Measurements from ENCODE around the gene TIE1. TPM values are rescaled to one million over a fixed set of nuclear protein-coding genes. Genes with fewer than 3 reads are reported as not detected.

Gene TIE1
- total and polyA plus RNA-seq, 4 experiments from 2014 or later: not detected

GRCh38 chr1:43370564-43370963 lies 69.8 kb downstream of the TIE1 start:
- Histone ChIP-seq H3K4me1 (ENCODE audit: insufficient read depth, low read length) (peaks cover 23% of the 10 kb centered on the region), H3K36me3 (ENCODE audit: insufficient read depth, low read length) (no peaks in the 10 kb centered on the region), H3K27me3 (ENCODE audit: insufficient read depth, low read length) (no peaks in the 10 kb centered on the region), H3K4me3 (ENCODE audit: low read length in 2 of 2) (no peak overlapping the region), H3K27ac (ENCODE audit: low read depth, low read length) (no peak overlapping the region), H3K9me3 (ENCODE audit: control insufficient read depth in 1 of 2, low read length in 2 of 2) (no peaks in the 10 kb centered on the region)
- H3K9me3 Mint-ChIP-seq: no peaks in the 10 kb centered on the region
- ChIA-PET CTCF (ENCODE audit: partially characterized antibody) (interaction anchor here (0.7 to 1.1 kb wide), 2 partner anchors 18 to 43 kb away, joined by 3 read pairs; no protein-coding TSS in a partner anchor), POLR2A (ENCODE audit: partially characterized antibody) (interaction anchor here (1.2 to 2.4 kb wide), 2 partner anchors 12 to 20 kb away, joined by 3 to 10 read pairs; partner anchors contain the start of gene CDC20)
- H3K27me3 Mint-ChIP-seq: no peaks in the 10 kb centered on the region
- H3K27ac Mint-ChIP-seq: peak overlapping the region in 5 of 7 donors; percentile 9 to 86 (median 69)
- H3K36me3 Mint-ChIP-seq: peaks cover 0 to 20% of the 10 kb centered on the region in 2 donors
- peak overlapping the region in 3 of 8 donors; percentile 28 to 59 (median 55) for H3K4me3 Mint-ChIP-seq
- intact Hi-C loops (cut with micrococcal nuclease): no loop called here
- peaks cover 19 to 45% (median 34%) of the 10 kb centered on the region in 4 donors for H3K4me1 Mint-ChIP-seq
- DNase-seq: no peak

- Histone ChIP-seq H3K4me3 (ENCODE audit: low read length in 2 of 2) (no peak overlapping the region), H3K27ac (ENCODE audit: low read depth, low read length) (no peak overlapping the region), H3K9me3 (ENCODE audit: control insufficient read depth in 1 of 2, low read length in 2 of 2) (no peaks in the 10 kb centered on the region), H3K27me3 (ENCODE audit: insufficient read depth, low read length) (no peaks in the 10 kb centered on the region), H3K36me3 (ENCODE audit: insufficient read depth, low read length) (no peaks in the 10 kb centered on the region), H3K4me1 (ENCODE audit: insufficient read depth, low read length) (peaks cover 7% of the 10 kb centered on the region)
- Mint-ChIP-seq H3K27ac (no peak overlapping the region), H3K4me3 (no peak overlapping the region), H3K27me3 (no peaks in the 10 kb centered on the region), H3K9me3 (no peaks in the 10 kb centered on the region), H3K4me1 (peaks cover 16 to 31% (median 22%) of the 10 kb centered on the region in 4 donors), H3K36me3 (peaks cover 0 to 13% of the 10 kb centered on the region in 2 donors)
- DNase-seq: no peak
- intact Hi-C loops (cut with micrococcal nuclease): no loop called here
- CTCF ChIA-PET (ENCODE audit: partially characterized antibody): interaction anchor here (0.8 kb wide), 1 partner anchor 14 kb away, joined by 3 read pairs; the partner anchor contains the start of gene CDC20
- POLR2A ChIA-PET (ENCODE audit: partially characterized antibody): interaction anchor here (0.6 to 0.9 kb wide), 2 partner anchors 23 to 42 kb away, joined by 3 read pairs; no protein-coding TSS in a partner anchor
These were observed 71.4 kb downstream of the TIE1 start for GRCh38 chr1:43372172-43372571.

Small RNAs within 50 kb of the gene (microRNA-seq; reads per million reads assigned to microRNA genes)
- 2.4 reads per million, percentile 3 among the genes with 10 or more reads in this experiment for gene MIR6734 (ENCODE audit: borderline microRNAs expressed, borderline number of aligned reads, borderline replicate concordance)

Other genes with a start within 250 kb of the TIE1 start
- gene EBNA1BP2, start 128.7 kb upstream of the TIE1 start, total RNA-seq: 10 to 100 TPM; 23.6 to 27.6 TPM
- gene EBNA1BP2, start 128.7 kb upstream of the TIE1 start, polyA plus RNA-seq: 10 to 100 TPM; 56.7 to 72.2 TPM
- gene CFAP57, start 128.7 kb upstream of the TIE1 start, total RNA-seq: not detected
- under 1 TPM in 1 of 2 donors, not detected in 1; 0.07 TPM for gene CFAP57, start 128.7 kb upstream of the TIE1 start, polyA plus RNA-seq
- not detected for gene TMEM125, start 31.0 kb upstream of the TIE1 start, total RNA-seq
- gene TMEM125, start 31.0 kb upstream of the TIE1 start, polyA plus RNA-seq: not detected
- not detected for gene C1orf210, start 15.4 kb upstream of the TIE1 start, total RNA-seq
- gene C1orf210, start 15.4 kb upstream of the TIE1 start, polyA plus RNA-seq: not detected
- not detected for gene MPL, start 36.8 kb downstream of the TIE1 start, total RNA-seq
- gene MPL, start 36.8 kb downstream of the TIE1 start, polyA plus RNA-seq: not detected
- gene CDC20, start 58.0 kb downstream of the TIE1 start, total RNA-seq: under 1 TPM in 1 of 2 experiments, not detected in 1; 0.32 TPM
- gene CDC20, start 58.0 kb downstream of the TIE1 start, polyA plus RNA-seq: under 1 TPM in 1 of 2 donors, not detected in 1; 0.14 TPM
- gene ELOVL1, start 67.0 kb downstream of the TIE1 start, total RNA-seq: 10 to 100 TPM; 45.3 to 46.0 TPM
- 10 to 100 TPM; 86.4 to 99.3 TPM for gene ELOVL1, start 67.0 kb downstream of the TIE1 start, polyA plus RNA-seq
- gene MED8, start 88.8 kb downstream of the TIE1 start, total RNA-seq: 10 to 100 TPM; 34.0 to 35.6 TPM
- gene MED8, start 88.8 kb downstream of the TIE1 start, polyA plus RNA-seq: 10 to 100 TPM; 36.1 to 42.3 TPM
- gene SZT2, start 88.9 kb downstream of the TIE1 start, total RNA-seq: 100 to 1,000 TPM; 135 to 153 TPM
- gene SZT2, start 88.9 kb downstream of the TIE1 start, polyA plus RNA-seq: 1 to 10 TPM in 1 of 2 donors, under 1 TPM in 1; 0.69 to 8.9 TPM
- gene HYI, start 152.9 kb downstream of the TIE1 start, total RNA-seq: 10 to 100 TPM; 30.7 to 33.9 TPM
- gene HYI, start 152.9 kb downstream of the TIE1 start, polyA plus RNA-seq: 1 to 10 TPM; 7.3 to 7.7 TPM
- not detected for gene PTPRF, start 229.9 kb downstream of the TIE1 start, total RNA-seq
- gene PTPRF, start 229.9 kb downstream of the TIE1 start, polyA plus RNA-seq: not detected

Measured in CD4-positive, alpha-beta memory T cell (primary cell).